Breast epithelium (tissue), 4 donors: ENCODE measurements around the gene ARV1. TPM values are rescaled to one million over a fixed set of nuclear protein-coding genes. Genes with fewer than 3 reads are reported as not detected.

ENCODE experiments used
- DNase-seq, 2 donors: peaks; one replicate each; pipeline ENCODE4 v3.0.0-alpha.2; 2019; ENCODE audit warnings: low spot score in 2 of 2
- H3K27ac ChIP-seq, 2 donors: fragments of 200-600 bp; sonication (generic) in 1 of 2; one replicate each; pipeline ENCODE4 v1.5.1; 2016 to 2019; ENCODE audit warnings: mild to moderate bottlenecking in 1 of 2
- H3K27me3 ChIP-seq, 2 donors: fragments of 200-600 bp; sonication (generic) in 1 of 2; one replicate each; pipeline versions ENCODE4 v1.5.1 to v1.6.0; 2017 to 2019; ENCODE audit warnings: control low read depth in 1 of 2, mild to moderate bottlenecking in 1 of 2
- H3K36me3 ChIP-seq: fragments of 200-600 bp; one replicate; pipeline ENCODE4 v1.5.1; 2019
- H3K4me1 ChIP-seq, 2 donors: fragments of 200-600 bp; sonication (generic); one replicate each; pipeline ENCODE4 v1.5.1; 2016 to 2019; ENCODE audit warnings: control low read depth in 1 of 2
- H3K4me3 ChIP-seq, 3 donors: fragments of 200-600 bp; sonication (generic); 1 replicate in 2 of 3; 2 replicates in 1 of 3; pipeline ENCODE4 v1.5.1; 2016 to 2019; ENCODE audit warnings: mild to moderate bottlenecking in 3 of 3, moderate library complexity in 2 of 3
- H3K9me3 ChIP-seq, 2 donors: fragments of 200-600 bp; sonication (generic) in 1 of 2; one replicate each; pipeline ENCODE4 v1.5.1; 2016 to 2019; ENCODE audit warnings: control low read depth in 1 of 2
- POLR2A ChIP-seq: fragments of 450-650 bp; IDR thresholded peaks from one replicate; pipeline ENCODE4 v1.6.1; 2016; ENCODE audit warnings: antibody characterized with exemption, mild to moderate bottlenecking, moderate library complexity
- POLR2AphosphoS5 ChIP-seq, 3 donors: sonication (generic); formaldehyde crosslinking; IDR thresholded peaks; one replicate each; pipeline ENCODE4 v1.6.1; 2017; ENCODE audit warnings: antibody characterized with exemption in 3 of 3
- intact Hi-C: fragments of 100-400 bp; cut with DNase I; formaldehyde crosslinking; loops from one replicate; pipeline ENCODE4 v1.15.1; 2023; ENCODE audit warnings: low total_unique reads
- total RNA-seq, 3 donors: library from RNA; depleted of rRNA; stranded (reverse); fragments of >200 nt; gene quantifications; one replicate each; pipeline ENCODE4 v1.1.0, GENCODE V29; 2016
- TF ChIP-seq, protein P1 (sequence below), 3 donors: fragments of 450-650 bp; IDR thresholded peaks; one replicate each; pipeline ENCODE4 v1.5.1; 2016 to 2017; ENCODE audit warnings: antibody characterized with exemption in 3 of 3, mild to moderate bottlenecking in 3 of 3, moderate library complexity in 3 of 3

The ARV1 gene
- total RNA-seq, 3 donors from 2014 or later, result 20.8 to 23.0 (median 21.0) TPM

DNA sequence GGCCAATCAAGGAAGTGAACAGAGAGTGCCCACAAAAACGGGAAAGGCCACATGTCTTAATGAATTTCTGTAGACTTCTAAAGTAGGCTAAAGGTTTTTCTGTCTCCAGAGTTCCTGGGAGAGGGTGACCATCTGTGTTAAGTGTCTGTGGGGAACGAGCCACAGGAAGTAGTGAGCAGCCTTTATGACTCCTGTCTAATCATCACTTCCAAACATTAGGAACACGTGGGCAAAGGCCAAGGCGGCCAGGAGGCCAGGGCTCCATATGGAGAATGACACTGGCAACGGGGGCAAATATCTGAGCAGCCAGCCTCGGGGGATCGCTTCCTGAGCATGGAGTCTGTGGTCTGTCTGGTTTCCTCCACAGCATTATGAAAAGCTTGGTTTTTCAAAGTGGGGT, 54.1 kb downstream of the ARV1 start:
- Histone ChIP-seq H3K36me3 (no peaks in the 10 kb centered on the region), H3K27me3 (no peaks in the 10 kb centered on the region), H3K27ac (no peak overlapping the region), H3K4me1 (no peaks in the 10 kb centered on the region), H3K4me3 (no peak overlapping the region), H3K9me3 (no peaks in the 10 kb centered on the region)
- DNase-seq, result no peak
- TF ChIP-seq POLR2A (no peak), POLR2AphosphoS5 (IDR thresholded peaks at IDR 0.05) (no peak)
- TF ChIP-seq, protein P1, sequence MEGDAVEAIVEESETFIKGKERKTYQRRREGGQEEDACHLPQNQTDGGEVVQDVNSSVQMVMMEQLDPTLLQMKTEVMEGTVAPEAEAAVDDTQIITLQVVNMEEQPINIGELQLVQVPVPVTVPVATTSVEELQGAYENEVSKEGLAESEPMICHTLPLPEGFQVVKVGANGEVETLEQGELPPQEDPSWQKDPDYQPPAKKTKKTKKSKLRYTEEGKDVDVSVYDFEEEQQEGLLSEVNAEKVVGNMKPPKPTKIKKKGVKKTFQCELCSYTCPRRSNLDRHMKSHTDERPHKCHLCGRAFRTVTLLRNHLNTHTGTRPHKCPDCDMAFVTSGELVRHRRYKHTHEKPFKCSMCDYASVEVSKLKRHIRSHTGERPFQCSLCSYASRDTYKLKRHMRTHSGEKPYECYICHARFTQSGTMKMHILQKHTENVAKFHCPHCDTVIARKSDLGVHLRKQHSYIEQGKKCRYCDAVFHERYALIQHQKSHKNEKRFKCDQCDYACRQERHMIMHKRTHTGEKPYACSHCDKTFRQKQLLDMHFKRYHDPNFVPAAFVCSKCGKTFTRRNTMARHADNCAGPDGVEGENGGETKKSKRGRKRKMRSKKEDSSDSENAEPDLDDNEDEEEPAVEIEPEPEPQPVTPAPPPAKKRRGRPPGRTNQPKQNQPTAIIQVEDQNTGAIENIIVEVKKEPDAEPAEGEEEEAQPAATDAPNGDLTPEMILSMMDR (IDR thresholded peaks at IDR 0.05), result no peak
- intact Hi-C loops, result no loop called here

DNA sequence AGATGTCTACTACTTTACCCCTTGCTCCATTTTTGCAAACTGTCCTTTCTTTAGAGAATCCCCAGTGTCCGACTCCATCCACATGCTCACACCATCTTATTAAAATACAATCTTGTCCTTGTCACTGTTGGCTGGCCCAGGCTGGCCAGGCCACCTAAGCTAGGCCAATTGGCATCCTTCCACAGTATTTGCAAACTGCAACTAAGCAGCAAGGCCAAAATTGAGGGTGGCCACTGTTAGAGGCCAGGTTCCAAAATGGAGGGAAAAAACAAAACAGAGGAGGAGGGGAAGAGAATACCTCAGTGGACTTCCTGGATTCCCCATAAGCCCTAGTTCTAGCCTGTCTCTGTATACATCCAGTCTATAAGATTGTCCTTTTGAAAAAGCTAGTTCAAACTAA, 56.9 kb downstream of the ARV1 start:
- Histone ChIP-seq H3K27ac (no peak overlapping the region), H3K27me3 (no peaks in the 10 kb centered on the region), H3K4me1 (no peaks in the 10 kb centered on the region), H3K36me3 (no peaks in the 10 kb centered on the region), H3K9me3 (no peaks in the 10 kb centered on the region), H3K4me3 (no peak overlapping the region)
- no peak for TF ChIP-seq POLR2A
- no peak for TF ChIP-seq POLR2AphosphoS5 (IDR thresholded peaks at IDR 0.05)
- TF ChIP-seq, protein P1 (IDR thresholded peaks at IDR 0.05), result no peak
- intact Hi-C loops, result no loop called here
- no peak for DNase-seq

DNA sequence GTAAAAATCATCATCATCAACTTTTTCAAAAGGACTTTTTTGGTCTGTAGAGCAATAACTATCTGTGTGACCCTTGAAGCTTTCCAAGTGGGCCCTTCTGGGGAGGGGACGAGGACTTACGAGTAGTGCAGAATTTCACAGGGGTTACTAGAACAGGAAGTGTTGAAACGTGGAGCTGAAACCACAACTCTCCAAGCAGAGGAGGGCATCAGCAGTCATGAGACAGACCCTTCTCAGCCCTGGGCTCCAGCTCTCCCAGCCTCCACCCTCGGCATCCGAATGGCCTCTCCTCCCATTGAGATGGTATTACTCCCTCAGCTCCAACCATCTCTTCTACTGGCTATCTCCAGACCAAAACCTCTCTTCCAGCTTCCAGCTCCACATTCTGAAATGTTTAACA, 57.5 kb downstream of the ARV1 start:
- Histone ChIP-seq H3K9me3 (no peaks in the 10 kb centered on the region), H3K27me3 (no peaks in the 10 kb centered on the region), H3K4me1 (no peaks in the 10 kb centered on the region), H3K36me3 (no peaks in the 10 kb centered on the region), H3K27ac (no peak overlapping the region), H3K4me3 (no peak overlapping the region)
- TF ChIP-seq POLR2A (no peak), POLR2AphosphoS5 (IDR thresholded peaks at IDR 0.05) (no peak)
- TF ChIP-seq, protein P1 (IDR thresholded peaks at IDR 0.05), result no peak
- no peak for DNase-seq
- intact Hi-C loops, result no loop called here

DNA sequence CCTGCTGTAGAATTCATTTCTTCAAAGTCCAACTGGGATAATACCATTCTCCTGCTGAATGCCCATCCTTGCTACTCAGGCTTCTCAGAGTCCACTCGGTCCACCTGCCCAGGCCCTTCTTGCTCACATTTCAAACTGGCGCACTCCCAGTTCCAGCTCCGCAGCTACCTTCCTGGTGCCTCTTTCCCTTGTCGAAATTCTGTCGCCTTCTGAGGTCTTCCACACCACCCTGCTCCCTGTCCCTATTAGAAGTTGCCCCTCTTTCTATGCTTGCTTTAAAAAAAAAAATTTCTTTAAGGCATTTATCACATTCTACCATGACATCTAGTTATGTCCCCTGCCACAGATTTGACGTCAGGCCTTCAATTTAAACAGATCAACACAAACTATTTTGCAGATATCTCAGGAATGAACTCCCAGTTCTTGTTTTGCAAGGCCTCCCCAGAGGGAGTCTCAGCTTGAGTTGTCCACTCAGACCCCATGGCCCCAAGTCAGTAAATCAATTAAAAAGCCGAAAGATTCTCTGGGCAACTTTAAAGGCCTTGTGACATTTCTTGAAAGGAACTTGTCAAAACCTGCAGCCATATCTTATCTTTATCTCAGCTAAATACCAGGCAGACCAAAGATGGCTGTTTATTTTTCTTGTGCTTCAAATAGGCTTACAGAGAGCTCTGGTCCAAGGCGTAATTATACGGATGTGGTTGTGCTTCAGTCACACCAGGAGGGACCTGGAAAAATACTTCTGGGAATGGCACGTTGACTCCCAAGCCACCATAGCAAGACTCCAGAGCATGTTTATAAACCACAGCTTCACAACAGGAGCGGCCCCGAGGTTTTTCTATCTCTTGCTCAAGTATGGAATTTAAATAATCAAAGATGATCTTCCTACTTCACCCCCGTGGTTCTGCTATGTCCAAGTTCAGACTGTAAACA, 59.0 kb downstream of the ARV1 start:
- no peak for TF ChIP-seq POLR2AphosphoS5 (IDR thresholded peaks at IDR 0.05)
- no peak for TF ChIP-seq POLR2A
- DNase-seq, result no peak
- H3K4me3 ChIP-seq, result no peak overlapping the region
- H3K4me1 ChIP-seq, result no peaks in the 10 kb centered on the region
- H3K27me3 ChIP-seq, result no peaks in the 10 kb centered on the region
- no peaks in the 10 kb centered on the region for H3K9me3 ChIP-seq
- intact Hi-C loops, result no loop called here
- no peak overlapping the region for H3K27ac ChIP-seq
- no peaks in the 10 kb centered on the region for H3K36me3 ChIP-seq

- Histone ChIP-seq H3K4me3 (peak overlapping the region; percentile 71 to 94 (median 81)), H3K4me1 (no peaks in the 10 kb centered on the region), H3K27me3 (no peaks in the 10 kb centered on the region), H3K27ac (peak overlapping the region in 1 of 2 donors; percentile 78), H3K36me3 (no peaks in the 10 kb centered on the region), H3K9me3 (peaks cover 0 to 1% of the 10 kb centered on the region in 2 donors)
- intact Hi-C loops, result no loop called here
- TF ChIP-seq, protein P1 (IDR thresholded peaks at IDR 0.05), result no peak
- TF ChIP-seq POLR2AphosphoS5 (IDR thresholded peaks at IDR 0.05), result no peak
- TF ChIP-seq POLR2A, result no peak
- peak in 1 of 2 donors; percentile 54 for DNase-seq
Measured at GRCh38 chr1:231039161-231040018, 60.5 kb downstream of the ARV1 start.
